Brain microvascular endothelial cell (primary cell): ENCODE data around the gene LRP1B.
A peak's percentile ranks its signal among the peaks of the same experiment; 100 is the strongest.

ENCODE experiments used
- DNase-seq: peaks from one replicate; pipeline ENCODE4 v3.0.0-alpha.2; 2020
- H3K27ac ChIP-seq: fragments of 250-450 bp; sonication (Bioruptor Pico); 2 replicates; pipeline ENCODE4 v1.5.1; 2020; ENCODE audit warnings: mild to moderate bottlenecking, moderate library complexity
- H3K27me3 ChIP-seq: fragments of 250-450 bp; sonication (Bioruptor Pico); replicated peaks from 2 replicates; pipeline ENCODE4 v1.5.1; 2020; ENCODE audit warnings: mild to moderate bottlenecking
- H3K36me3 ChIP-seq: fragments of 250-450 bp; sonication (Bioruptor Pico); replicated peaks from 2 replicates; pipeline ENCODE4 v1.5.1; 2020; ENCODE audit warnings: mild to moderate bottlenecking
- H3K4me3 ChIP-seq: 2 replicates; pipeline ENCODE4 v1.5.1; 2011; ENCODE audit warnings: low read depth, mild to moderate bottlenecking, control low read depth, low read length, moderate library complexity
- CTCF ChIP-seq: IDR thresholded peaks from 2 replicates; pipeline ENCODE4 v1.5.1; 2011; ENCODE audit warnings: low read depth, mild to moderate bottlenecking, moderate library complexity, low read length, control low read depth, inconsistent platforms; ENCODE audit errors: missing control alignments
- in situ Hi-C: cut with HindIII; loops from 2 replicates; pipeline ENCODE4 v1.10.0; 2017; ENCODE audit warnings: low sequenced_read_pairs, low pct_ligation_motif_present

Gene LRP1B

GRCh38 chr2:141259683-141260082 is 871.1 kb downstream of the LRP1B start:
- no peak for TF ChIP-seq CTCF
- Histone ChIP-seq H3K27ac (no peak overlapping the region), H3K36me3 (no peaks in the 10 kb centered on the region), H3K27me3 (no peaks in the 10 kb centered on the region), H3K4me3 (no peak overlapping the region)
- in situ Hi-C loops = no loop called here
- no peak for DNase-seq

- in situ Hi-C loops = no loop called here
- no peak overlapping the region for H3K4me3 ChIP-seq
- DNase-seq = no peak
- H3K27me3 ChIP-seq = no peaks in the 10 kb centered on the region
- no peak overlapping the region for H3K27ac ChIP-seq
- TF ChIP-seq CTCF = no peak
- H3K36me3 ChIP-seq = no peaks in the 10 kb centered on the region
Observed at GRCh38 chr2:141242008-141242407, 888.8 kb downstream of the LRP1B start.

GRCh38 chr2:141226560-141226959 is 904.3 kb downstream of the LRP1B start:
- no peaks in the 10 kb centered on the region for H3K36me3 ChIP-seq
- H3K27me3 ChIP-seq = no peaks in the 10 kb centered on the region
- no peak for TF ChIP-seq CTCF
- in situ Hi-C loops = no loop called here
- H3K4me3 ChIP-seq = no peak overlapping the region
- no peak for DNase-seq
- no peak overlapping the region for H3K27ac ChIP-seq

GRCh38 chr2:141207036-141207385 is 923.8 kb downstream of the LRP1B start:
- no peak overlapping the region for H3K4me3 ChIP-seq
- in situ Hi-C loops = no loop called here
- no peaks in the 10 kb centered on the region for H3K27me3 ChIP-seq

GRCh38 chr2:141201016-141201565 is 929.7 kb downstream of the LRP1B start:
- TF ChIP-seq CTCF = no peak
- DNase-seq = peak; percentile 11
- in situ Hi-C loops = no loop called here
- H3K4me3 ChIP-seq = no peak overlapping the region
- H3K27ac ChIP-seq = no peak overlapping the region
- no peaks in the 10 kb centered on the region for H3K27me3 ChIP-seq
- no peaks in the 10 kb centered on the region for H3K36me3 ChIP-seq

More at GRCh38 chr2:141207036-141207385, 923.8 kb downstream of the LRP1B start:
- TF ChIP-seq CTCF = no peak
- no peak for DNase-seq
- no peak overlapping the region for H3K27ac ChIP-seq
- H3K36me3 ChIP-seq = no peaks in the 10 kb centered on the region

- peak; percentile 4 for DNase-seq
- in situ Hi-C loops = no loop called here
- no peak overlapping the region for H3K27ac ChIP-seq
- H3K4me3 ChIP-seq = no peak overlapping the region
- no peaks in the 10 kb centered on the region for H3K27me3 ChIP-seq
- no peaks in the 10 kb centered on the region for H3K36me3 ChIP-seq
- no peak for TF ChIP-seq CTCF
Observed at GRCh38 chr2:141200191-141200590, 930.6 kb downstream of the LRP1B start.
